ENCODE data around the gene DUSP21.
"Not testable (repeated sequence)": the region's sequence is repeated elsewhere in the genome, so short reads cannot be mapped to it uniquely, and the experiment has no call there.

Gene DUSP21

GRCh38 chrX:44876086-44876485 lies 32.3 kb downstream of the DUSP21 start:
- DNase-seq (ENCODE audit: low read depth in 2 of 2) = no peak

- no peak for DNase-seq (ENCODE audit: low read depth in 2 of 2)
Measured at GRCh38 chrX:44876767-44877166, 32.9 kb downstream of the DUSP21 start.

GRCh38 chrX:44878780-44879179 lies 35.0 kb downstream of the DUSP21 start:
- no peak for DNase-seq (ENCODE audit: low read depth in 2 of 2)

- DNase-seq (ENCODE audit: low read depth in 2 of 2) = no peak
Measured at GRCh38 chrX:44881549-44881948, 37.7 kb downstream of the DUSP21 start.

- DNase-seq (ENCODE audit: low read depth in 2 of 2) = no peak
Measured at GRCh38 chrX:44882635-44883034, 38.8 kb downstream of the DUSP21 start.

- no peak for DNase-seq (ENCODE audit: low read depth in 2 of 2)
Measured at GRCh38 chrX:44884944-44885343, 41.1 kb downstream of the DUSP21 start.

- no peak for DNase-seq (ENCODE audit: low read depth in 2 of 2)
Measured at GRCh38 chrX:44889824-44890223, 46.0 kb downstream of the DUSP21 start.

- no peak for DNase-seq (ENCODE audit: low read depth in 2 of 2)
Measured at GRCh38 chrX:44890247-44890646, 46.4 kb downstream of the DUSP21 start.

GRCh38 chrX:44890687-44891086 lies 46.9 kb downstream of the DUSP21 start:
- DNase-seq (ENCODE audit: low read depth in 2 of 2) = not testable (repeated sequence)

GRCh38 chrX:44891642-44892041 lies 47.8 kb downstream of the DUSP21 start:
- DNase-seq (ENCODE audit: low read depth in 2 of 2) = no peak

Data from stimulated activated CD4-positive, alpha-beta T cell treated with anti-CD3 and anti-CD28 coated beads, Interleukin-12 subunit alpha, Interleukin-12 subunit beta, amount 100 ng/mL, for 24 hours (primary cell).